ENCODE results near the gene TCTN3. TPM values are rescaled to one million over a fixed set of nuclear protein-coding genes. Genes with fewer than 3 reads are reported as not detected.

The TCTN3 gene
- total and polyA plus RNA-seq, 2 of the 13 experiments (the other 11 are each of a cell fraction or from before 2014, with no cell fraction given), result 53.3 to 60.0 TPM

GRCh38 chr10:95656291-95657164 lies 37.2 kb downstream of the TCTN3 start, which contains the start of gene ALDH18A1 (continued):
- TF ChIP-seq ZGPAT (CRISPR knock-in tag; IDR thresholded peaks at IDR 0.05) (peak; percentile 91), ZNF230 (CRISPR knock-in tag; IDR thresholded peaks at IDR 0.05) (no peak; the same call in 1 of the 2 replicates), ZNF710 (CRISPR knock-in tag; IDR thresholded peaks at IDR 0.05; ENCODE audit: borderline replicate concordance) (no peak), FOXC1 (CRISPR knock-in tag; IDR thresholded peaks at IDR 0.05; ENCODE audit: borderline replicate concordance) (peak; percentile 49; the same call in 1 of the 2 replicates), SP2 (CRISPR knock-in tag; IDR thresholded peaks at IDR 0.05) (no peak; the same call in 1 of the 2 replicates), IRF2 (CRISPR knock-in tag; IDR thresholded peaks at IDR 0.05) (peak; percentile 41; the same call in 1 of the 2 replicates), CENPBD1 (CRISPR knock-in tag; IDR thresholded peaks at IDR 0.05; ENCODE audit: borderline replicate concordance, low read depth) (peak; percentile 33; the same call in 1 of the 2 replicates), SYNCRIP (IDR thresholded peaks at IDR 0.05; ENCODE audit: insufficient read depth, low read depth, low read length) (no peak), CHD4 (IDR thresholded peaks at IDR 0.05; ENCODE audit: borderline replicate concordance, low read length) (no peak), ZNF839 (CRISPR knock-in tag; IDR thresholded peaks at IDR 0.05; ENCODE audit: borderline replicate concordance) (0 out of 2 replicates have a peak, but pooled peaks have one; percentile 23), IKZF5 (CRISPR knock-in tag; IDR thresholded peaks at IDR 0.05) (peak; percentile 63; the same call in 1 of the 2 replicates), CCAR2 (optimal IDR thresholded peaks at IDR 0.05; ENCODE audit: low read depth, low read length) (no peak), POGZ (CRISPR knock-in tag; IDR thresholded peaks at IDR 0.05) (peak; percentile 77), ZNF354B (CRISPR knock-in tag; IDR thresholded peaks at IDR 0.05) (no peak), ZNF17 (CRISPR knock-in tag; IDR thresholded peaks at IDR 0.05) (no peak), ZNF646 (CRISPR knock-in tag; IDR thresholded peaks at IDR 0.05) (0 out of 2 replicates have a peak, but pooled peaks have one; percentile 22)

Measured in HepG2 (cell line).